Omental fat pad (tissue), 4 donors: ENCODE measurements around the gene CAPZB. TPM values are rescaled to one million over a fixed set of nuclear protein-coding genes. Genes with fewer than 3 reads are reported as not detected.
"Not testable (repeated sequence)": the region's sequence is repeated elsewhere in the genome, so short reads cannot be mapped to it uniquely, and the experiment has no call there.

Source experiments
- ATAC-seq: fragments of 150-250 bp; one replicate; pipeline ENCODE4 v1.9.1; 2016; ENCODE audit warnings: mild to moderate bottlenecking, moderate library complexity; ENCODE audit not compliant: low FRiP score
- DNase-seq: peaks from one replicate; pipeline ENCODE4 v3.0.0-alpha.2; 2019; ENCODE audit warnings: low spot score
- total RNA-seq, 4 donors: library from RNA; depleted of rRNA; stranded (reverse); fragments of >200 nt; gene quantifications; one replicate each; pipeline ENCODE4 v1.1.0, GENCODE V29; 2016
- TF ChIP-seq, protein P1 (sequence below), 3 donors: fragments of 450-650 bp; IDR thresholded peaks; one replicate each; pipeline ENCODE4 v1.5.1; 2016 to 2017; ENCODE audit warnings: antibody characterized with exemption in 3 of 3, mild to moderate bottlenecking in 3 of 3, moderate library complexity in 2 of 3

The CAPZB gene
- total RNA-seq, 4 donors from 2014 or later: 98.0 to 130 (median 120) TPM

DNA sequence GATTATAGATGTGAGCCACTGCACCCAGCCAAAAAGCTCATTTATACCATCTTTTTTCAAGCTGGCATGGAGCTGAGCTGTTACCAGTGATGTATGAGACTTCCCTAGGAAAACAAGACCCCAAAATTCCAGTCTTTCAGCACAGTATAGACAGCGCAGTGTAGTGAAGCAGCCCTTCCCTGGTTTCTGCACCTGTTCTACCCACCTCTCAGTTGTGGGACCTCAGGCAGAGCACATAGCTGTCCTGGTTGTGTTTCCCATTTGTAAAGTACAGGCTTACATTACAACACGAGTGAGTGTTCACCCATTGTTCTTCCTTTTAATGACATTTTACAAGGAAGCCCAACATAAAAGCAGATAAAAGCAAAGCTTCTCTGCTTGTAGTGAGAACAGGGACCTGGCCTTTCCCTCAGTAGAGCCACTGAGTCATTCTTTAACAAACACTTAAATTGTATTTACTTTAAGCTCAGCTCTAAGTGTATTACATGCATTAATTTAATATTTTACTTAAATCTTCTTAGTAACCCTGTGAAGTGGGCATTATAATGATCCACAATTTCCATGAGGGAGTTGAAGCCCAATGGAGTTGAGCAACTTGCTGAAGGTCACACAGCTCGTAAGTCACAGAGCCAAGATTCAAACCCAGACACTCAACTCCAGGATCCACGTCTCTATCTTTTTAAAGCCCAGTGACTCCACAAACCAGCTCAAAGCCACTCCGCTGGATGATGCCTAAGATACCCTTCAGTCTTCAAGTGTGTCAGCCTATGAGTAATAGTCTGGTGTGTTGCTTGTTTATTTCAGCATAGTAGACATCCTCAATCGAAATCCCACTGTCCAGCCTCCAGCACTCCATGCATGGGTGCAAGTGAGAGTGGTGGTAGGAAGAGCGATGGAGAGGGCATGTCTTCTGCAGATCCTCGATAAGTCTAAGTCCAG, 40.5 kb upstream of the CAPZB start:
- ATAC-seq (no peak), DNase-seq (no peak)
- TF ChIP-seq, protein P1, sequence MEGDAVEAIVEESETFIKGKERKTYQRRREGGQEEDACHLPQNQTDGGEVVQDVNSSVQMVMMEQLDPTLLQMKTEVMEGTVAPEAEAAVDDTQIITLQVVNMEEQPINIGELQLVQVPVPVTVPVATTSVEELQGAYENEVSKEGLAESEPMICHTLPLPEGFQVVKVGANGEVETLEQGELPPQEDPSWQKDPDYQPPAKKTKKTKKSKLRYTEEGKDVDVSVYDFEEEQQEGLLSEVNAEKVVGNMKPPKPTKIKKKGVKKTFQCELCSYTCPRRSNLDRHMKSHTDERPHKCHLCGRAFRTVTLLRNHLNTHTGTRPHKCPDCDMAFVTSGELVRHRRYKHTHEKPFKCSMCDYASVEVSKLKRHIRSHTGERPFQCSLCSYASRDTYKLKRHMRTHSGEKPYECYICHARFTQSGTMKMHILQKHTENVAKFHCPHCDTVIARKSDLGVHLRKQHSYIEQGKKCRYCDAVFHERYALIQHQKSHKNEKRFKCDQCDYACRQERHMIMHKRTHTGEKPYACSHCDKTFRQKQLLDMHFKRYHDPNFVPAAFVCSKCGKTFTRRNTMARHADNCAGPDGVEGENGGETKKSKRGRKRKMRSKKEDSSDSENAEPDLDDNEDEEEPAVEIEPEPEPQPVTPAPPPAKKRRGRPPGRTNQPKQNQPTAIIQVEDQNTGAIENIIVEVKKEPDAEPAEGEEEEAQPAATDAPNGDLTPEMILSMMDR (IDR thresholded peaks at IDR 0.05): no peak

DNA sequence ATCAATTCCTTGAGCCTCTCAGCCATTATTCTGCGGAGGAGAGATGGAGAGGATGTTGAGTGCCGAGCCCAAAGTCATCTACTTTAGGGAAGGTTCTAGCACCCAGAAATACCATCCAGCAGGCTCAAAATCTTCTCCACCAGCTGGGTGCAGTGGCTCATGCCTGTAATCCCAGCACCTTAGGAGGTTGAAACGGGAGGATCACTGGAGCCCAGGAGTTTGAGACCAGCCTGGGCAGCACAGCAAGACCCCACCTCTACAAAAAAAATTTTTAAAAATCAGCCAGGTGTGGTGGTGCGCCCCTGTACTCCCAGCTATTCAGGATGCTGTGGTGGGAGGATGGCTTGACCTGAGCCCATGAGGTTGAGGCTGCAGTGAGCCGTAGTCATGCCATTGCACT, 39.5 kb upstream of the CAPZB start:
- TF ChIP-seq, protein P1 (IDR thresholded peaks at IDR 0.05): no peak
- no peak for ATAC-seq
- no peak for DNase-seq

DNA sequence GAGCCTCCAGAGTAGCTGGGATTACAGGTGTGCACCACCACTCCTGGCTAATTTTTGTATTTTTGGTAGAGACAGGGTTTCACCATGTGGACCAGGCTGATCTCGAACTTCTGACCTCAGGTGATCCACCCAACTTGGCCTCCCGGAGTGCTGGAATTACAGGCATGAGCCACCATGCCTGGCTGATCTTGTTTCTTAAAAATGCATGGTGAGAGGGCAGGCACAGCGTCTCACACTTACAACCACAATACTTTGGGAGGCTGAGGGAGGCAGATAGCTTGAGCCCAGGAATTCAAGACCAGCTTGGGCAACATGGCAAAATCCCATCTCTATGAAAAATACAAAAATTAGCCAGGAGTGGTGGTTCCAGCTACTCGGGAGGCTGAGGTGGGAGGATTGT, 37.2 kb upstream of the CAPZB start:
- DNase-seq, ATAC-seq: not testable (repeated sequence)

DNA sequence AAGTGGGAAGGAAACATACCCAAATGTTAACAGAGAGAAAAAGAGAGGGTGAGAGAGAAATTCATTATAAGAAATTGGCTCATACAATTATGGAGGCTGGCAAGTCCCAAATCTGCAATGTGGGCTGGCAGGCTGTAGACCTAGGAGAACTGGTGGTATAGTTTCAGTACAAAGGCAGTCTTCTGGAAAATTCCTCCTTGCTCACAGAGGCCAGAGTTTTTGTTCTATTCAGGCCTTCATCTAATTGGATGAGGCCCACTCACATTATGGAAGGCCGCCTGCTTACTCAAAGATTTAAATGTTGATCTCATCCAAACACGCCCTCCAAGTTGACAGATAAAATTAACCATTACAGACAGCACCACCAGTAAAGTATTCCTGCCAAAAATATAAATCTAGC, 36.1 kb upstream of the CAPZB start:
- DNase-seq: no peak
- TF ChIP-seq, protein P1 (IDR thresholded peaks at IDR 0.05): no peak
- ATAC-seq: no peak

DNA sequence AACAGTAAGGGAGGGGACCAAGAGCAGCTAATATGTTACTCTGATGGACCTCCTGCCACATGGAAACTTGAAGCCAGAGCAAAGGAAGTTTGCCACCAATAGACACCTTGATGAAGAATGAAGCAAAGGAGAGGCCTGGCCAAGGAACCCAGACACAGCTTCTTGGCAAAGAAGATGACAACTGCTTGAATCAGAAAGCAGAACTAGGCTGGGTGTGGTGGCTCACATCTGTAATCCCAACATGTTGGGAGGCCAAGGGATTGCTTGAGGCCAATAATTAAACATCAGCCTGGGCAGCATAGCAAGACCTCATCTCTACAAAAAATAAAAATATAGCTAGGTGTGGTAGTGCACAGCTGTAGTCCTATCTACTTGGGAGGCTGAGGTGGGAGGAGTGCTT, 31.7 kb upstream of the CAPZB start:
- ATAC-seq (no peak), DNase-seq (no peak)
- TF ChIP-seq, protein P1 (IDR thresholded peaks at IDR 0.05): no peak

DNA sequence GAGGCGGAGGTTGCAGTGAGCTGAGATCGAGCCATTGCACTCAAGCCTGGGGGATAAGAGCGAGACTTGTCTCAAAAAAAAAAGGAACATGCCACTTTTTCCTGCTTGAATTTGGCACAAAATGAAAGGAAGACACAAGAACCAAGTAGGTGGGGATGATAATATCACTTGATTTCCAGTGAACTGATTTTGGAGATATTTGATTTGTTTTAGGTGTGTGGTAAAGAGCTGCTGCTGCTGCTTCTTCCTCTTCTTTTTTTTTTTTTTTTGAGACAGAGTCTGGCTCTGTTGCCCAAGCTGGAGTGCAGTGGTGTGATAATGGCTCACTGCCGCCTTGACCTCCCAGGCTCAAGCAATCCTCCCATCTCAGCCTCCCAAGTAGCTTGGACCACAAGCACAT, 29.9 kb upstream of the CAPZB start:
- DNase-seq: no peak
- TF ChIP-seq, protein P1 (IDR thresholded peaks at IDR 0.05): no peak
- ATAC-seq: no peak

DNA sequence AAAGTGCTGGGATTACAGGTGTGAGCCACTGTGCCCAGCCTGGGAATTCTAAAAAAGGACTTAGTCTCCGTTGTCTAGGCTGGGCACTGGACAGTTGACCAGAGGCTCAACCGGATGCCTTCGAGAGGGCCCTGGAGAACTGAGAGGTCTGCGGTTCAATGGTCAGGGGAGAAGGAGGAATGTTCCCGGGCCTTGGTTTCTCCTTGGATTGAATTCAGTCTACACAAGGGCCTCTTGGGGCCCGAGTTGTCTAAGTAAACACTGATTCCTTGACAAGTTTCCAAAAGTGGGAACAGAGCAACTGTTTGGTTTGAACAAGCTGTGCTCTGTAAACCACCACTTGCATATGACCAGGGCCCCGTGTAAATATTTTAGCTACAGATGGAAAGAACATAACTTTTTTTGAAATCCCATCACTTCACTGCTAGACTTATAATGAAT, 29.1 kb upstream of the CAPZB start:
- TF ChIP-seq, protein P1 (IDR thresholded peaks at IDR 0.05): no peak
- ATAC-seq: no peak
- DNase-seq: no peak
